HG03342 (cell line): ENCODE results near the gene ABHD17A.

ENCODE experiments used
- ATAC-seq: cut with Tn5 transposase; IDR thresholded peaks from one replicate; pipeline ENCODE4 v1.9.1; 2021; ENCODE audit warnings: mild to moderate bottlenecking, moderate library complexity; ENCODE audit not compliant: unreplicated experiment

Gene ABHD17A

GRCh38 chr19:1885398-1886119 is at the start of gene ABHD17A:
Gene ABHD17A (minus strand): TSS chr19:1885496. CDS start chr19:1881566, 3,930 bp downstream.
- ATAC-seq, result peak; percentile 77

- ATAC-seq, result no peak
Measured at GRCh38 chr19:1933942-1934341, 48.6 kb upstream of the ABHD17A start.

GRCh38 chr19:1933244-1933643 is 47.9 kb upstream of the ABHD17A start:
- no peak for ATAC-seq

- ATAC-seq, result no peak
Measured at GRCh38 chr19:1932395-1932794, 47.1 kb upstream of the ABHD17A start.

GRCh38 chr19:1931445-1931844 is 46.1 kb upstream of the ABHD17A start:
- ATAC-seq, result no peak

GRCh38 chr19:1929021-1929742 is 43.9 kb upstream of the ABHD17A start:
- ATAC-seq, result peak; percentile 66

- ATAC-seq, result no peak
Measured at GRCh38 chr19:1925544-1925943, 40.2 kb upstream of the ABHD17A start.

- no peak for ATAC-seq
Measured at GRCh38 chr19:1924320-1924961, 39.1 kb upstream of the ABHD17A start.

GRCh38 chr19:1923319-1923718 is 38.0 kb upstream of the ABHD17A start:
- no peak for ATAC-seq

- ATAC-seq, result no peak
Measured at GRCh38 chr19:1922803-1923202, 37.5 kb upstream of the ABHD17A start.

GRCh38 chr19:1921825-1922224 is 36.5 kb upstream of the ABHD17A start:
- no peak for ATAC-seq

GRCh38 chr19:1921326-1921725 is 36.0 kb upstream of the ABHD17A start:
- ATAC-seq, result no peak

GRCh38 chr19:1920644-1921043 is 35.3 kb upstream of the ABHD17A start:
- ATAC-seq, result no peak

GRCh38 chr19:1918975-1919374 is 33.7 kb upstream of the ABHD17A start:
- no peak for ATAC-seq

GRCh38 chr19:1917926-1918325 is 32.6 kb upstream of the ABHD17A start:
- no peak for ATAC-seq

- no peak for ATAC-seq
Measured at GRCh38 chr19:1917146-1917545, 31.9 kb upstream of the ABHD17A start.

- no peak for ATAC-seq
Measured at GRCh38 chr19:1914826-1915341, 29.6 kb upstream of the ABHD17A start.

GRCh38 chr19:1913781-1914577 is 28.7 kb upstream of the ABHD17A start:
- no peak for ATAC-seq

- ATAC-seq, result no peak
Measured at GRCh38 chr19:1912760-1913505, 27.6 kb upstream of the ABHD17A start.

GRCh38 chr19:1911995-1912394 is 26.7 kb upstream of the ABHD17A start:
- no peak for ATAC-seq
